B cell (primary cell): ENCODE results near the gene RAI1. TPM values are rescaled to one million over a fixed set of nuclear protein-coding genes. Genes with fewer than 3 reads are reported as not detected.

Source experiments
- ATAC-seq: fragments of 200-7000 bp; cut with Tn5 transposase; one replicate; pipeline ENCODE4 v1.10.0; 2021; ENCODE audit warnings: low read depth, mild to moderate bottlenecking, moderate number of reproducible peaks, moderate library complexity
- CTCF ChIA-PET: fragments of 350-600 bp; sonication (Branson Sonifier 250); formaldehyde crosslinking; loops from one replicate; lab custom pipeline; 2021; ENCODE audit warnings: antibody characterized with exemption, inconsistent platforms; lab: Charles Lee
- POLR2A ChIA-PET: fragments of 350-600 bp; sonication (Branson Sonifier 250); formaldehyde crosslinking; loops from one replicate; lab custom pipeline; 2021; ENCODE audit warnings: antibody characterized with exemption; lab: Charles Lee
- DNase-seq: peaks from one replicate; pipeline ENCODE4 v3.0.0; 2013
- H2AFZ ChIP-seq: 2 replicates; pipeline ENCODE4 v1.6.1; 2012; ENCODE audit warnings: mild to moderate bottlenecking, low read depth, low read length; ENCODE audit not compliant: insufficient read depth, poor library complexity, severe bottlenecking
- H3K27ac ChIP-seq, 2 donors: 1 replicate in 1 of 2; 2 replicates in 1 of 2; pipeline ENCODE4 v1.5.1; 2012 to 2013; ENCODE audit warnings: low read length in 2 of 2, mild to moderate bottlenecking in 2 of 2, moderate library complexity in 1 of 2
- H3K27me3 ChIP-seq, 4 experiments: fragments of 200-600 bp in 1 of 4; sonication (generic) in 1 of 4; replicated peaks in 1 of 4; 1 replicate in 2 of 4; 2 replicates in 2 of 4; pipeline versions ENCODE4 v1.6.1 to v1.7.0; 2013 to 2016; ENCODE audit warnings: low read length in 3 of 4, mild to moderate bottlenecking in 2 of 4, mixed read lengths in 1 of 4, moderate library complexity in 1 of 4; ENCODE audit not compliant: insufficient read depth in 4 of 4, control insufficient read depth in 3 of 4; ENCODE audit errors: control extremely low read depth in 1 of 4
- H3K36me3 ChIP-seq, 2 experiments: replicated peaks in 1 of 2; 1 replicate in 1 of 2; 2 replicates in 1 of 2; pipeline versions ENCODE4 v1.6.1 to v1.7.1; 2013; ENCODE audit warnings: low read length in 1 of 2; ENCODE audit not compliant: insufficient read depth in 2 of 2, control insufficient read depth in 1 of 2; ENCODE audit errors: control extremely low read depth in 1 of 2, extremely low read depth in 1 of 2
- H3K4me1 ChIP-seq, 2 donors: fragments of 200-600 bp in 1 of 2; sonication (generic) in 1 of 2; 1 replicate in 1 of 2; 2 replicates in 1 of 2; pipeline versions ENCODE4 v1.5.1 to v1.6.1; 2013 to 2017; ENCODE audit warnings: low read length in 2 of 2; ENCODE audit not compliant: control insufficient read depth in 2 of 2, insufficient read depth in 2 of 2
- H3K4me2 ChIP-seq: replicated peaks from 2 replicates; pipeline ENCODE3; 2012; ENCODE audit warnings: mild to moderate bottlenecking, low read depth, low read length; ENCODE audit not compliant: poor library complexity, severe bottlenecking
- H3K4me3 ChIP-seq, 5 experiments: fragments of 200-600 bp in 1 of 5; sonication (generic) in 1 of 5; 1 replicate in 3 of 5; 2 replicates in 2 of 5; pipeline versions ENCODE4 v1.5.1 to v1.7.0; 2011 to 2016; ENCODE audit warnings: low read length in 4 of 5, mild to moderate bottlenecking in 4 of 5, low read depth in 2 of 5, control low read depth in 1 of 5, moderate library complexity in 1 of 5; ENCODE audit not compliant: insufficient read depth in 1 of 5; ENCODE audit errors: control extremely low read depth in 1 of 5, extremely low read depth in 1 of 5
- H3K79me2 ChIP-seq: fragments of 200-600 bp; sonication (generic); one replicate; pipeline ENCODE4 v1.6.0; 2016; ENCODE audit warnings: low read length; ENCODE audit not compliant: control insufficient read depth, insufficient read depth
- H3K9ac ChIP-seq: fragments of 200-600 bp; sonication (generic); 2 replicates; pipeline ENCODE4 v1.6.1; 2017; ENCODE audit warnings: mild to moderate bottlenecking, low read length, moderate library complexity
- H3K9me3 ChIP-seq, 3 donors: one replicate each; pipeline versions ENCODE4 v1.6.1 to v1.7.1; 2013; ENCODE audit warnings: low read length in 2 of 3; ENCODE audit not compliant: control insufficient read depth in 2 of 3, insufficient read depth in 1 of 3; ENCODE audit errors: control extremely low read depth in 1 of 3
- H4K20me1 ChIP-seq: 2 replicates; pipeline ENCODE4 v1.6.0; 2012; ENCODE audit warnings: mild to moderate bottlenecking, low read length; ENCODE audit not compliant: insufficient read depth, control insufficient read depth, poor library complexity, severe bottlenecking
- H3K27ac Mint-ChIP-seq: one replicate; pipeline ENCODE4 v1.8.0; 2021; ENCODE audit warnings: mixed read lengths
- H3K27me3 Mint-ChIP-seq: one replicate; pipeline ENCODE4 v1.8.0; 2021; ENCODE audit warnings: mixed read lengths
- H3K4me1 Mint-ChIP-seq: one replicate; pipeline ENCODE4 v1.8.0; 2021; ENCODE audit warnings: mixed read lengths
- H3K4me3 Mint-ChIP-seq: one replicate; pipeline ENCODE4 v1.8.0; 2021; ENCODE audit warnings: mixed read lengths
- H3K9me3 Mint-ChIP-seq: one replicate; pipeline ENCODE4 v1.8.0; 2022; ENCODE audit warnings: mixed read lengths; ENCODE audit not compliant: insufficient read depth
- EZH2 ChIP-seq: IDR thresholded peaks from 2 replicates; pipeline ENCODE4 v1.6.1; 2012; ENCODE audit warnings: borderline replicate concordance, low read depth, mild to moderate bottlenecking, moderate library complexity, low read length; ENCODE audit not compliant: insufficient read depth, poor library complexity, severe bottlenecking
- WGBS: methylation state at CpG from one replicate; pipeline ENCODE4 v1.1.5; 2013; ENCODE audit warnings: missing lambda C conversion rate; ENCODE audit not compliant: insufficient coverage; 5-methylcytosine and 5-hydroxymethylcytosine counted together
- intact Hi-C: fragments of 100-400 bp; cut with micrococcal nuclease; formaldehyde crosslinking; loops from one replicate; pipeline ENCODE4 v1.10.0; 2022
- polyA plus RNA-seq: library from polyadenylated mRNA; depleted of rRNA; stranded (reverse); fragments of >200 nt; gene quantifications from 2 replicates; pipeline ENCODE4 v1.2.3, GENCODE V29; 2012
- total RNA-seq, 2 donors: library from RNA; stranded (reverse); fragments of 120-200 nt in 1 of 2; gene quantifications; 1 replicate in 1 of 2; 2 replicates in 1 of 2; pipeline versions ENCODE4 v1.2.3 to v1.2.4, GENCODE V29; 2013 to 2022
- TF ChIP-seq, protein P1 (sequence below): fragments of 200-600 bp; IDR thresholded peaks from one replicate; pipeline ENCODE4 v1.8.0; 2022; ENCODE audit warnings: antibody characterized with exemption, mild to moderate bottlenecking

Gene RAI1
- total and polyA plus RNA-seq, 2 donors (not counting 1 experiment from before 2014, with no cell fraction given), result 4.7 to 34.0 TPM

- no peaks in the 10 kb centered on the region for H3K9me3 ChIP-seq
- DNase-seq (no peak), ATAC-seq (no peak)
- H3K4me1 ChIP-seq, result peaks cover 14 to 29% of the 10 kb centered on the region in 2 donors
- peaks cover 0 to 24% (median 9%) of the 10 kb centered on the region in 4 experiments for H3K27me3 ChIP-seq
- peaks cover 76% of the 10 kb centered on the region for H4K20me1 ChIP-seq
- H3K4me1 Mint-ChIP-seq, result peaks cover 30% of the 10 kb centered on the region
- peaks cover 63% of the 10 kb centered on the region for H3K79me2 ChIP-seq
- CTCF ChIA-PET, result no interaction called here
- 87% methylated on average over 3 of the region's 3 CpGs for WGBS
- no peaks in the 10 kb centered on the region for H3K9me3 Mint-ChIP-seq
- H3K27ac ChIP-seq, result no peak overlapping the region
- H3K36me3 ChIP-seq, result no peaks in the 10 kb centered on the region
- no peak overlapping the region for H3K9ac ChIP-seq
- no peak overlapping the region for H3K27ac Mint-ChIP-seq
- H3K4me3 Mint-ChIP-seq, result no peak overlapping the region
- no peak overlapping the region for H3K4me2 ChIP-seq
- no peak overlapping the region for H2AFZ ChIP-seq
- POLR2A ChIA-PET, result no interaction called here
- H3K27me3 Mint-ChIP-seq, result peaks cover 29% of the 10 kb centered on the region
- no peak for TF ChIP-seq EZH2
- TF ChIP-seq, protein P1, sequence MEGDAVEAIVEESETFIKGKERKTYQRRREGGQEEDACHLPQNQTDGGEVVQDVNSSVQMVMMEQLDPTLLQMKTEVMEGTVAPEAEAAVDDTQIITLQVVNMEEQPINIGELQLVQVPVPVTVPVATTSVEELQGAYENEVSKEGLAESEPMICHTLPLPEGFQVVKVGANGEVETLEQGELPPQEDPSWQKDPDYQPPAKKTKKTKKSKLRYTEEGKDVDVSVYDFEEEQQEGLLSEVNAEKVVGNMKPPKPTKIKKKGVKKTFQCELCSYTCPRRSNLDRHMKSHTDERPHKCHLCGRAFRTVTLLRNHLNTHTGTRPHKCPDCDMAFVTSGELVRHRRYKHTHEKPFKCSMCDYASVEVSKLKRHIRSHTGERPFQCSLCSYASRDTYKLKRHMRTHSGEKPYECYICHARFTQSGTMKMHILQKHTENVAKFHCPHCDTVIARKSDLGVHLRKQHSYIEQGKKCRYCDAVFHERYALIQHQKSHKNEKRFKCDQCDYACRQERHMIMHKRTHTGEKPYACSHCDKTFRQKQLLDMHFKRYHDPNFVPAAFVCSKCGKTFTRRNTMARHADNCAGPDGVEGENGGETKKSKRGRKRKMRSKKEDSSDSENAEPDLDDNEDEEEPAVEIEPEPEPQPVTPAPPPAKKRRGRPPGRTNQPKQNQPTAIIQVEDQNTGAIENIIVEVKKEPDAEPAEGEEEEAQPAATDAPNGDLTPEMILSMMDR, result no peak
- no peak overlapping the region for H3K4me3 ChIP-seq
- intact Hi-C loops, result no loop called here
Measured at GRCh38 chr17:17719966-17720543, 38.8 kb downstream of the RAI1 start.

GRCh38 chr17:17721140-17721668 is 39.9 kb downstream of the RAI1 start:
- intact Hi-C loops, result no loop called here
- TF ChIP-seq, protein P1, result no peak
- no peak for TF ChIP-seq EZH2
- H3K4me3 Mint-ChIP-seq, result peak overlapping the region; percentile 57

More at GRCh38 chr17:17721140-17721668, 39.9 kb downstream of the RAI1 start:
- H3K4me3 ChIP-seq, result no peak overlapping the region
- peaks cover 51% of the 10 kb centered on the region for H3K79me2 ChIP-seq
- no peaks in the 10 kb centered on the region for H3K36me3 ChIP-seq
- Mint-ChIP-seq H3K27me3 (peaks cover 29% of the 10 kb centered on the region), H3K4me1 (peaks cover 37% of the 10 kb centered on the region), H3K27ac (no peak overlapping the region), H3K9me3 (no peaks in the 10 kb centered on the region)
- no CpG with 5 or more reads among the region's 2 CpGs for WGBS
- no peak overlapping the region for H2AFZ ChIP-seq
- H3K9me3 ChIP-seq, result no peaks in the 10 kb centered on the region
- no peak for DNase-seq
- ChIA-PET POLR2A (no interaction called here), CTCF (no interaction called here)
- no peak for ATAC-seq
- H3K9ac ChIP-seq, result no peak overlapping the region
- peaks cover 72% of the 10 kb centered on the region for H4K20me1 ChIP-seq
- H3K27ac ChIP-seq, result no peak overlapping the region
- peaks cover 19 to 37% of the 10 kb centered on the region in 2 donors for H3K4me1 ChIP-seq
- H3K27me3 ChIP-seq, result peaks cover 0 to 24% (median 9%) of the 10 kb centered on the region in 4 experiments
- H3K4me2 ChIP-seq, result no peak overlapping the region
